ENCODE results near the gene SPINT1.

DNA sequence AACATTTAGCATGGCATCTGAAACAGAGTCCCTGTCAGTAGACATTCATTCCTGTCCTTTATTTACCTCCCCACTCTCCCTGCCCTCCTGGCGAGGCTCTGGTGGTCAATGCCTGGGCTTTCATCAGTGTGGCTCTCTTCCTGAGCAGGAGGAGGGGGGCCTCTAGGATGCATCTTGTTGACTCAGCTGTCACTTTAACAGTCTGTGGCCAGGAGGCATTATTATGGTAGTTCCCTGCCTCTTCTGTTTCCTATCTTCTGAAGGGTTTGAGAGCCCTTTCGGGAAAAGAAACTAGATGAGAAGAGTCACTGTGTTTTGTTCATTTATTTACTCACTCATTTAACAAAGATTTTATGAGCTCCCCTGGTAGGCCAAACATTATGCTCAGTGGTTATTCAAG is 13.0 kb upstream of the SPINT1 start:
- TF ChIP-seq CTCF (conservative IDR thresholded peaks at IDR 0.05 in 1 of 2, IDR thresholded peaks at IDR 0.05 in 1 of 2; ENCODE audit: low read depth in 1 of 2, low read length in 2 of 2), result no peak
- TF ChIP-seq EZH2 (IDR thresholded peaks at IDR 0.05; ENCODE audit: low read length, missing control alignments), result no peak

All from fibroblast of lung (primary cell).